WTC11 (cell line): ENCODE results near the gene PPP1CA.

Experiments used
- CREB1 ChIP-seq: sonication (generic); formaldehyde crosslinking; IDR thresholded peaks from 2 replicates; pipeline ENCODE4 v1.8.0; 2023; ENCODE audit warnings: mild to moderate bottlenecking, missing genetic modification reagents
- FOXP1 ChIP-seq: sonication (generic); formaldehyde crosslinking; IDR thresholded peaks from 2 replicates; pipeline ENCODE4 v1.8.0; 2022; ENCODE audit warnings: missing genetic modification reagents, mild to moderate bottlenecking, moderate library complexity, borderline replicate concordance
- IRF2 ChIP-seq: sonication (generic); formaldehyde crosslinking; IDR thresholded peaks from 2 replicates; pipeline ENCODE4 v1.8.0; 2022; ENCODE audit warnings: low read depth, missing genetic modification reagents, borderline replicate concordance
- KAT7 ChIP-seq: sonication (generic); formaldehyde crosslinking; IDR thresholded peaks from 2 replicates; pipeline ENCODE4 v1.8.1; 2023; ENCODE audit warnings: missing genetic modification reagents, mild to moderate bottlenecking, borderline replicate concordance
- NR1H2 ChIP-seq: sonication (generic); formaldehyde crosslinking; IDR thresholded peaks from 2 replicates; pipeline ENCODE4 v1.9.0; 2021; ENCODE audit warnings: mild to moderate bottlenecking, moderate library complexity, missing genetic modification reagents
- NR2C2 ChIP-seq: sonication (generic); formaldehyde crosslinking; IDR thresholded peaks from 2 replicates; pipeline ENCODE4 v1.8.0; 2022; ENCODE audit warnings: mild to moderate bottlenecking, missing genetic modification reagents
- SP1 ChIP-seq: sonication (generic); formaldehyde crosslinking; conservative IDR thresholded peaks from 2 replicates; pipeline ENCODE4 v1.8.1; 2022; ENCODE audit warnings: missing genetic modification reagents
- TF ChIP-seq, protein P1 (sequence below): fragments of 200-600 bp; IDR thresholded peaks from 2 replicates; pipeline ENCODE4 v1.8.0; 2022; ENCODE audit warnings: antibody characterized with exemption
- TF ChIP-seq, protein P2 (sequence below): sonication (generic); formaldehyde crosslinking; IDR thresholded peaks from 2 replicates; pipeline ENCODE4 v1.8.1; 2023; ENCODE audit warnings: mild to moderate bottlenecking, moderate library complexity, missing genetic modification reagents
- TF ChIP-seq, protein P3 (sequence below): sonication (generic); formaldehyde crosslinking; conservative IDR thresholded peaks from 2 replicates; pipeline ENCODE4 v1.8.1; 2022; ENCODE audit warnings: mild to moderate bottlenecking, missing genetic modification reagents
- TF ChIP-seq, protein P4 (sequence below): sonication (generic); formaldehyde crosslinking; IDR thresholded peaks from 2 replicates; pipeline ENCODE4 v1.8.1; 2023; ENCODE audit warnings: mild to moderate bottlenecking, missing genetic modification reagents
- TF ChIP-seq, protein P5 (sequence below): sonication (generic); formaldehyde crosslinking; IDR thresholded peaks from 2 replicates; pipeline ENCODE4 v1.8.0; 2022; ENCODE audit warnings: mild to moderate bottlenecking, missing genetic modification reagents

DNA sequence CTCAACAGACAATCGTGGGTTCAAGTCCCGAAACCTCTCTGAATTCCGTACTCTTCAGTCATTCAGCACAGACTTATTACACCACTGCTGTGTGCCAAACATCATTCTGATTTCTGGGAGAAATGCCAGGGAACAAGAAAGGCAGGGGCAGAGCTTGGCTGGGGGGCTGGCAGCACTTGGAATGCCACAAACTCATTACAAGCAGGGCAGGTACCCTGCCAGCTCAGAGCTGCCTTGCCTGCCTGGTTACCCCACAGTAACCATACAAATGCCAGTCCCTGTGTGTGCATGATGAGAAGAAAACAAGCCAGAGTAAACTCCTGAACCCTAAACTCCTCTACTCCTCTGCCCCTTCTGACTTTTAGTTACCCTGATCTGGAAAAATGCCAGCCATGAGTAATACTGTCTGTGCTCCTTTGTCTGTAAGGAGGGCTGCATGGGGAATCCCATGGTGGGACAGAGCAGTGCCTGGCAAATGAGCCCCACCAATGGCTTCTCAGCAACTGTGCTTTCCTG is 16.7 kb downstream of the PPP1CA start:
- no peak for TF ChIP-seq NR2C2 (CRISPR knock-in tag)
- TF ChIP-seq, protein P1, sequence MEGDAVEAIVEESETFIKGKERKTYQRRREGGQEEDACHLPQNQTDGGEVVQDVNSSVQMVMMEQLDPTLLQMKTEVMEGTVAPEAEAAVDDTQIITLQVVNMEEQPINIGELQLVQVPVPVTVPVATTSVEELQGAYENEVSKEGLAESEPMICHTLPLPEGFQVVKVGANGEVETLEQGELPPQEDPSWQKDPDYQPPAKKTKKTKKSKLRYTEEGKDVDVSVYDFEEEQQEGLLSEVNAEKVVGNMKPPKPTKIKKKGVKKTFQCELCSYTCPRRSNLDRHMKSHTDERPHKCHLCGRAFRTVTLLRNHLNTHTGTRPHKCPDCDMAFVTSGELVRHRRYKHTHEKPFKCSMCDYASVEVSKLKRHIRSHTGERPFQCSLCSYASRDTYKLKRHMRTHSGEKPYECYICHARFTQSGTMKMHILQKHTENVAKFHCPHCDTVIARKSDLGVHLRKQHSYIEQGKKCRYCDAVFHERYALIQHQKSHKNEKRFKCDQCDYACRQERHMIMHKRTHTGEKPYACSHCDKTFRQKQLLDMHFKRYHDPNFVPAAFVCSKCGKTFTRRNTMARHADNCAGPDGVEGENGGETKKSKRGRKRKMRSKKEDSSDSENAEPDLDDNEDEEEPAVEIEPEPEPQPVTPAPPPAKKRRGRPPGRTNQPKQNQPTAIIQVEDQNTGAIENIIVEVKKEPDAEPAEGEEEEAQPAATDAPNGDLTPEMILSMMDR: no peak
- no peak for TF ChIP-seq CREB1 (CRISPR knock-in tag)
- TF ChIP-seq SP1: no peak
- TF ChIP-seq, protein P2, sequence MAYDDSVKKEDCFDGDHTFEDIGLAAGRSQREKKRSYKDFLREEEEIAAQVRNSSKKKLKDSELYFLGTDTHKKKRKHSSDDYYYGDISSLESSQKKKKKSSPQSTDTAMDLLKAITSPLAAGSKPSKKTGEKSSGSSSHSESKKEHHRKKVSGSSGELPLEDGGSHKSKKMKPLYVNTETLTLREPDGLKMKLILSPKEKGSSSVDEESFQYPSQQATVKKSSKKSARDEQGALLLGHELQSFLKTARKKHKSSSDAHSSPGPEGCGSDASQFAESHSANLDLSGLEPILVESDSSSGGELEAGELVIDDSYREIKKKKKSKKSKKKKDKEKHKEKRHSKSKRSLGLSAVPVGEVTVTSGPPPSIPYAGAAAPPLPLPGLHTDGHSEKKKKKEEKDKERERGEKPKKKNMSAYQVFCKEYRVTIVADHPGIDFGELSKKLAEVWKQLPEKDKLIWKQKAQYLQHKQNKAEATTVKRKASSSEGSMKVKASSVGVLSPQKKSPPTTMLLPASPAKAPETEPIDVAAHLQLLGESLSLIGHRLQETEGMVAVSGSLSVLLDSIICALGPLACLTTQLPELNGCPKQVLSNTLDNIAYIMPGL: no peak
- no peak for TF ChIP-seq NR1H2
- TF ChIP-seq IRF2 (CRISPR knock-in tag): no peak
- TF ChIP-seq, protein P3, sequence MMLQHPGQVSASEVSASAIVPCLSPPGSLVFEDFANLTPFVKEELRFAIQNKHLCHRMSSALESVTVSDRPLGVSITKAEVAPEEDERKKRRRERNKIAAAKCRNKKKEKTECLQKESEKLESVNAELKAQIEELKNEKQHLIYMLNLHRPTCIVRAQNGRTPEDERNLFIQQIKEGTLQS (CRISPR knock-in tag): no peak
- no peak for TF ChIP-seq KAT7 (CRISPR knock-in tag)
- no peak for TF ChIP-seq FOXP1 (CRISPR knock-in tag)
- TF ChIP-seq, protein P4, sequence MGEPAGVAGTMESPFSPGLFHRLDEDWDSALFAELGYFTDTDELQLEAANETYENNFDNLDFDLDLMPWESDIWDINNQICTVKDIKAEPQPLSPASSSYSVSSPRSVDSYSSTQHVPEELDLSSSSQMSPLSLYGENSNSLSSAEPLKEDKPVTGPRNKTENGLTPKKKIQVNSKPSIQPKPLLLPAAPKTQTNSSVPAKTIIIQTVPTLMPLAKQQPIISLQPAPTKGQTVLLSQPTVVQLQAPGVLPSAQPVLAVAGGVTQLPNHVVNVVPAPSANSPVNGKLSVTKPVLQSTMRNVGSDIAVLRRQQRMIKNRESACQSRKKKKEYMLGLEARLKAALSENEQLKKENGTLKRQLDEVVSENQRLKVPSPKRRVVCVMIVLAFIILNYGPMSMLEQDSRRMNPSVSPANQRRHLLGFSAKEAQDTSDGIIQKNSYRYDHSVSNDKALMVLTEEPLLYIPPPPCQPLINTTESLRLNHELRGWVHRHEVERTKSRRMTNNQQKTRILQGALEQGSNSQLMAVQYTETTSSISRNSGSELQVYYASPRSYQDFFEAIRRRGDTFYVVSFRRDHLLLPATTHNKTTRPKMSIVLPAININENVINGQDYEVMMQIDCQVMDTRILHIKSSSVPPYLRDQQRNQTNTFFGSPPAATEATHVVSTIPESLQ (CRISPR knock-in tag): no peak
- TF ChIP-seq, protein P5, sequence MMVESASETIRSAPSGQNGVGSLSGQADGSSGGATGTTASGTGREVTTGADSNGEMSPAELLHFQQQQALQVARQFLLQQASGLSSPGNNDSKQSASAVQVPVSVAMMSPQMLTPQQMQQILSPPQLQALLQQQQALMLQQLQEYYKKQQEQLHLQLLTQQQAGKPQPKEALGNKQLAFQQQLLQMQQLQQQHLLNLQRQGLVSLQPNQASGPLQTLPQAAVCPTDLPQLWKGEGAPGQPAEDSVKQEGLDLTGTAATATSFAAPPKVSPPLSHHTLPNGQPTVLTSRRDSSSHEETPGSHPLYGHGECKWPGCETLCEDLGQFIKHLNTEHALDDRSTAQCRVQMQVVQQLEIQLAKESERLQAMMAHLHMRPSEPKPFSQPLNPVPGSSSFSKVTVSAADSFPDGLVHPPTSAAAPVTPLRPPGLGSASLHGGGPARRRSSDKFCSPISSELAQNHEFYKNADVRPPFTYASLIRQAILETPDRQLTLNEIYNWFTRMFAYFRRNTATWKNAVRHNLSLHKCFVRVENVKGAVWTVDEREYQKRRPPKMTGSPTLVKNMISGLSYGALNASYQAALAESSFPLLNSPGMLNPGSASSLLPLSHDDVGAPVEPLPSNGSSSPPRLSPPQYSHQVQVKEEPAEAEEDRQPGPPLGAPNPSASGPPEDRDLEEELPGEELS (CRISPR knock-in tag): no peak
